Smooth muscle cell of the pulmonary artery (primary cell): ENCODE results near the gene SLC25A30. TPM values are rescaled to one million over a fixed set of nuclear protein-coding genes. Genes with fewer than 3 reads are reported as not detected.

Source experiments
- total RNA-seq: library from RNA; depleted of rRNA; stranded (reverse); fragments of >200 nt; gene quantifications from 2 replicates; pipeline ENCODE4 v1.2.3, GENCODE V29; 2014

The SLC25A30 gene, protein sequence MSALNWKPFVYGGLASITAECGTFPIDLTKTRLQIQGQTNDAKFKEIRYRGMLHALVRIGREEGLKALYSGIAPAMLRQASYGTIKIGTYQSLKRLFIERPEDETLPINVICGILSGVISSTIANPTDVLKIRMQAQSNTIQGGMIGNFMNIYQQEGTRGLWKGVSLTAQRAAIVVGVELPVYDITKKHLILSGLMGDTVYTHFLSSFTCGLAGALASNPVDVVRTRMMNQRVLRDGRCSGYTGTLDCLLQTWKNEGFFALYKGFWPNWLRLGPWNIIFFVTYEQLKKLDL
- 24.2 and 27.4 TPM in 2 replicates for total RNA-seq

DNA sequence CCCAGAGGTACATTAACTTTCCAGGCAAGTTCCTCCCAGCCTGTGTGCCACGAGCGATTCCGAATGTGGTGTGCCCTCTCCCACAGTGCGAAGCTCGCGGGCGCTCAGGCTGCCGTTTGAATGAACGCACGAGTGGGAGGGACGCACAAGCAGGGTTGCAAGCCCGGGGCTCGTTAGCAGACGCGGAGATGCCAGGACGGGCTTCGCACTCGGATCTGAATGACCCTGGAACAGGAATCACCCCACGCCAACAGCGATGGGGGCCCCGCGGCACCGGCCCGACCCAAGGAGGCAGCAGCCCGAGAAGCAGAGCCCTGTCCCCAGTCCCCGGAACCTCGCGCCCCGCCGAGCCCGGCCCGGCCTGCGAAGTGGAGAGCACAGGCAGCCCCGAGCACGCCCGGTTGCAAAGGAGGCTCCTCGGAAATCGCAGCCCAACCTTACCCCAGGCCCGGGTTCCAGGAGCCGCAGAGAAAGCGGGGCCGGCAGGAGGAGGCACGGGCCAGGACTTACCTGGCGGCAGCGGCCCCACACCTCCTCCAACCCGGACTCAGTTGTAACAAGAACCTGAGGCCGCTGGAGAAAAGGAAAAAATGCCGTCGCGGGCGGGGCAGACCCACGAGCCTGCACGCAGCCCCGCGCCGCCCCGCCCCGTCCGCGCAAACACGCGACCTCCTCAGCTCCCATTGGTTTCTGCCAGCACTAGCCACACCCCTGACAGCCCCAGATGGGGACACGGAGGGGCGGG, at the start of gene SLC25A30:
SLC25A30 (minus strand) TSS at position 584 of the 745 bp plus-strand sequence. CDS start 6,948 bp downstream, outside the sequence.

DNA sequence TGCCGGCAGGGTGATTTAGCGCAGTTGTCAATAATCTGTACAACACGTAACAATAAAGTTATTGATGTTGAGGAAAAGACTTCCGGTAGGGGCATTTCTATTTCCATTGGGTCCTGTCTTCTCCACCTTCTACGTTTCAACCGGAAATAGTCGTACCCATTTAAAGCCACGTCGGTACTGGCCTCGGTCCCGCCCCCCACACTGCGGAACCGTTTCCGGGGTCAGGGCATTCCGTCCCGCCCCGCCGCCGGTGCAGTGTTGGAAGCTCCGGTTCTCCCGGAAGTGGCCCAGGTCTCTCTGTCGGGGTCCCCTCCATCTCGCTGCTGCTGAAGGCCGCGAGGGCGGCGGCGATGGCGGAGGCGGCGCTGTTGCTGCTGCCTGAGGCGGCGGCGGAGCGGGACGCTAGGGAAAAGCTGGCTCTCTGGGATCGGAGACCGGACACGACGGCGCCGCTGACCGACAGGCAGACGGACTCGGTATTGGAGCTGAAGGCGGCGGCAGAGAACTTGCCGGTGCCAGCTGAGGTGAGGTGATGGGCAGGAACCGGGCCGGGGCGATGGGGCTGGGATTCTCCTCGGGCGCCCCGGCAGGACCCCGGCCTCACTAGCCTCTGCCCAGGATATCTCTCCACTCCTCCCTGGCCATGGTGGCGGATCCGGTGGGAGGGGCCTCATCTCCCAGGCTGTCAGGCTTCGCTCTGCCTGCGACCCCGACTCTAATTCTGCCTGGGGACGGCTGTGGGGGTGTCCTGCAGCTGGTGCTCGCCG, 46.7 kb upstream of the SLC25A30 start, which contains the start of gene COG3:
COG3 (plus strand) TSS at position 253 of the 767 bp plus-strand sequence; CDS start at position 351, 98 bp downstream.

Other genes starting within 250 kb of the SLC25A30 start
- 0.20 and 0.66 TPM in 2 replicates for gene KCTD4, start 217.3 kb downstream of the SLC25A30 start, total RNA-seq
- gene TPT1, start 77.2 kb downstream of the SLC25A30 start, total RNA-seq: 2,376 and 3,595 TPM in 2 replicates
- gene COG3, start 46.6 kb upstream of the SLC25A30 start, total RNA-seq: 39.8 and 42.9 TPM in 2 replicates
- not detected in 2 replicates for gene ERICH6B, start 197.4 kb upstream of the SLC25A30 start, total RNA-seq